Ammon's horn (tissue), 1 donor: ENCODE results near the gene TSHZ2.
"Not testable (repeated sequence)": the region's sequence is repeated elsewhere in the genome, so short reads cannot be mapped to it uniquely, and the experiment has no call there.

Experiments used
- DNase-seq: peaks from one replicate; pipeline ENCODE4 v3.0.0-alpha.2; 2016; ENCODE audit warnings: low spot score

The TSHZ2 gene

GRCh38 chr20:53312957-53313356 is 340.8 kb downstream of the TSHZ2 start:
- no peak for DNase-seq

- DNase-seq = no peak
Observed at GRCh38 chr20:53316206-53316937, 344.2 kb downstream of the TSHZ2 start.

- DNase-seq = no peak
Observed at GRCh38 chr20:53319200-53319599, 347.0 kb downstream of the TSHZ2 start.

GRCh38 chr20:53319716-53320115 is 347.6 kb downstream of the TSHZ2 start:
- DNase-seq = no peak

GRCh38 chr20:53320701-53321100 is 348.5 kb downstream of the TSHZ2 start:
- no peak for DNase-seq

GRCh38 chr20:53321596-53321995 is 349.4 kb downstream of the TSHZ2 start:
- DNase-seq = no peak

GRCh38 chr20:53322651-53323050 is 350.5 kb downstream of the TSHZ2 start:
- DNase-seq = no peak

GRCh38 chr20:53323460-53323859 is 351.3 kb downstream of the TSHZ2 start:
- DNase-seq = not testable (repeated sequence)

GRCh38 chr20:53324816-53325215 is 352.7 kb downstream of the TSHZ2 start:
- DNase-seq = no peak

- DNase-seq = no peak
Observed at GRCh38 chr20:53328961-53329360, 356.8 kb downstream of the TSHZ2 start.

- no peak for DNase-seq
Observed at GRCh38 chr20:53329781-53330180, 357.6 kb downstream of the TSHZ2 start.

GRCh38 chr20:53330601-53331140 is 358.5 kb downstream of the TSHZ2 start:
- DNase-seq = no peak

- no peak for DNase-seq
Observed at GRCh38 chr20:53331151-53331973, 359.2 kb downstream of the TSHZ2 start.

- DNase-seq = no peak
Observed at GRCh38 chr20:53332022-53332837, 360.1 kb downstream of the TSHZ2 start.

GRCh38 chr20:53334861-53335260 is 362.7 kb downstream of the TSHZ2 start:
- DNase-seq = no peak

GRCh38 chr20:53335555-53335954 is 363.4 kb downstream of the TSHZ2 start:
- no peak for DNase-seq

GRCh38 chr20:53336892-53337291 is 364.7 kb downstream of the TSHZ2 start:
- DNase-seq = no peak

GRCh38 chr20:53337390-53338101 is 365.4 kb downstream of the TSHZ2 start:
- no peak for DNase-seq

- no peak for DNase-seq
Observed at GRCh38 chr20:53338716-53339115, 366.6 kb downstream of the TSHZ2 start.

- DNase-seq = no peak
Observed at GRCh38 chr20:53342429-53342828, 370.3 kb downstream of the TSHZ2 start.

- no peak for DNase-seq
Observed at GRCh38 chr20:53343448-53343847, 371.3 kb downstream of the TSHZ2 start.

GRCh38 chr20:53344891-53345290 is 372.7 kb downstream of the TSHZ2 start:
- no peak for DNase-seq
